ENCODE results near the gene RPS21.
A peak's percentile ranks its signal among the peaks of the same experiment; 100 is the strongest.

DNA sequence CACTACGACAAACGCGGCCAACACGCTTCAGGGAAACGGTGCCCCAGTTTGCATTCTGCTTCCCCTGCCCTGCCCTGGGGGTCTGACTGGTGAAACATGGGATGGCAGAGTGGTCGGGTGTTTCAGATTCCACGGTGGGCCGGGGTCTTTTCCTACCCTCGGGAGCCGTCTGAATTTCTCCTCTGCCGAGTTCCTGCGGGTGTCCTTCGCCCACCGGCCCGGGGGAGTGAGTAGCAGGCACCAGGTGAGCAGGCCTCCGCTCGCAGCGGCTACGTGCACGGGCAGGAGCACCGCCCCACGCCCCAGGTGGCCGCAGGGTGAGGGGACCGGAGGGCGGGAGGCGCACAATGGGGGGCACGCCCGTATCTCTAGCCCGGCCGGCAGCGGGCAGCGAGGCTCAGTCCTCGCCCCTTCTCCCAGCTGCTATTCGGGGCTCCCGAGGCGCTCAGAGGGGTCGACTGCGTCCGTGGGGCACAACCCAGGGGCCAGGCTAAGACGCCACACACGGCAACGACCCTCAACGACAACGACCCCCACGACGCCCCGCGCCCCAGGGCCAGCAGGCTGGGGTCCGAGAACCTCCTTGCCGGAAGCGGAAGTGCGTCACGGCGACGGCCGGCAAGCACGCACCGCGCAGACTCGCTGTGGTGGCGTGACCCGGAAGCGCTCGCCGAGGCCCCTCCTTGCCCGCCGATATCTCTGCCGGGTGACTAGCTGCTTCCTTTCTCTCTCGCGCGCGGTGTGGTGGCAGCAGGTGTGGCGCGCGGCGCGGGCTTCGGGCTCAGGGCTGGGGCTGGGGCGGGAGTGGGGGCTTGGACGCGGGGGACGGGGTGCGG, at the start of gene RPS21:
- TF ChIP-seq, protein P1, sequence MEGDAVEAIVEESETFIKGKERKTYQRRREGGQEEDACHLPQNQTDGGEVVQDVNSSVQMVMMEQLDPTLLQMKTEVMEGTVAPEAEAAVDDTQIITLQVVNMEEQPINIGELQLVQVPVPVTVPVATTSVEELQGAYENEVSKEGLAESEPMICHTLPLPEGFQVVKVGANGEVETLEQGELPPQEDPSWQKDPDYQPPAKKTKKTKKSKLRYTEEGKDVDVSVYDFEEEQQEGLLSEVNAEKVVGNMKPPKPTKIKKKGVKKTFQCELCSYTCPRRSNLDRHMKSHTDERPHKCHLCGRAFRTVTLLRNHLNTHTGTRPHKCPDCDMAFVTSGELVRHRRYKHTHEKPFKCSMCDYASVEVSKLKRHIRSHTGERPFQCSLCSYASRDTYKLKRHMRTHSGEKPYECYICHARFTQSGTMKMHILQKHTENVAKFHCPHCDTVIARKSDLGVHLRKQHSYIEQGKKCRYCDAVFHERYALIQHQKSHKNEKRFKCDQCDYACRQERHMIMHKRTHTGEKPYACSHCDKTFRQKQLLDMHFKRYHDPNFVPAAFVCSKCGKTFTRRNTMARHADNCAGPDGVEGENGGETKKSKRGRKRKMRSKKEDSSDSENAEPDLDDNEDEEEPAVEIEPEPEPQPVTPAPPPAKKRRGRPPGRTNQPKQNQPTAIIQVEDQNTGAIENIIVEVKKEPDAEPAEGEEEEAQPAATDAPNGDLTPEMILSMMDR (IDR thresholded peaks at IDR 0.05), result no peak
- TF ChIP-seq TCF7L2 (IDR thresholded peaks at IDR 0.05; ENCODE audit: low read depth, low read length) (no peak), SIN3A (IDR thresholded peaks at IDR 0.05; ENCODE audit: borderline replicate concordance, insufficient read depth, low read depth, low read length) (peak; percentile 36; the same call in 1 of the 2 replicates)
